Measurements from ENCODE around the gene TBC1D4.

TBC1D4 gene

GRCh38 chr13:75432045-75432444 is 49.9 kb downstream of the TBC1D4 start:
- no peak overlapping the region for H3K4me3 ChIP-seq (ENCODE audit: low read depth, low read length)
- no peaks in the 10 kb centered on the region for H3K79me2 ChIP-seq (ENCODE audit: control insufficient read depth, insufficient read depth, low read length, unreplicated experiment)
- no peak overlapping the region for H2AFZ ChIP-seq (ENCODE audit: low read length, unreplicated experiment)

GRCh38 chr13:75430436-75431209 is 51.3 kb downstream of the TBC1D4 start:
- no peaks in the 10 kb centered on the region for H3K27me3 ChIP-seq (ENCODE audit: insufficient read depth, low read length)
- H3K4me1 ChIP-seq (ENCODE audit: control insufficient read depth, insufficient read depth, low read length, unreplicated experiment) = peaks cover 4% of the 10 kb centered on the region
- no peak overlapping the region for H2AFZ ChIP-seq (ENCODE audit: low read length, unreplicated experiment)
- H3K36me3 ChIP-seq (ENCODE audit: insufficient read depth, low read length) = no peaks in the 10 kb centered on the region
- H3K27ac ChIP-seq (ENCODE audit: low read depth, low read length) = no peak overlapping the region
- no peak overlapping the region for H3K4me3 ChIP-seq (ENCODE audit: low read depth, low read length)
- no peaks in the 10 kb centered on the region for H3K79me2 ChIP-seq (ENCODE audit: control insufficient read depth, insufficient read depth, low read length, unreplicated experiment)

More at GRCh38 chr13:75432045-75432444, 49.9 kb downstream of the TBC1D4 start:
- Histone ChIP-seq H3K27me3 (ENCODE audit: insufficient read depth, low read length) (no peaks in the 10 kb centered on the region), H3K36me3 (ENCODE audit: insufficient read depth, low read length) (no peaks in the 10 kb centered on the region), H3K27ac (ENCODE audit: low read depth, low read length) (no peak overlapping the region), H3K4me1 (ENCODE audit: control insufficient read depth, insufficient read depth, low read length, unreplicated experiment) (peaks cover 4% of the 10 kb centered on the region)

DNA sequence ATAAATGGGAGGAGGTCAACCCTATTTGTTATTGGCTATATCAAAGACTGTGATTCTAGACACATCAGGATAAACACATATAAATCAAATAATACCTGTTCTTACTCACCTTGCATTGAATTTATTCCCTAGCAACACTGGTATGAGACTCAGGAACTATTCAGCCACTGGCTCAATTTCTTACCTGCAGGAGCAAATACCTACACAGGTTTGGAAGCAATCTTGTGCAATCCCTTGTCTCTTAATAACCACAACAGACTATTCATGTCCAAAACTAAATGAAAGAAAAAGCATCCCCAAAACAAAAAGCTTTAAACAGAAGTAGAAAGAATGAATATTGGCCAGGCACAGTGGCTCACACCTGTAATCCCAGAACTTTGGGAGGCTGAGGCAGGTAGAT is 55.5 kb downstream of the TBC1D4 start:
- H3K4me3 ChIP-seq (ENCODE audit: low read depth, low read length) = no peak overlapping the region
- peaks cover 4% of the 10 kb centered on the region for H3K4me1 ChIP-seq (ENCODE audit: control insufficient read depth, insufficient read depth, low read length, unreplicated experiment)
- H3K79me2 ChIP-seq (ENCODE audit: control insufficient read depth, insufficient read depth, low read length, unreplicated experiment) = no peaks in the 10 kb centered on the region
- H3K27ac ChIP-seq (ENCODE audit: low read depth, low read length) = no peak overlapping the region
- H3K36me3 ChIP-seq (ENCODE audit: insufficient read depth, low read length) = no peaks in the 10 kb centered on the region
- H2AFZ ChIP-seq (ENCODE audit: low read length, unreplicated experiment) = no peak overlapping the region
- H3K27me3 ChIP-seq (ENCODE audit: insufficient read depth, low read length) = no peaks in the 10 kb centered on the region

DNA sequence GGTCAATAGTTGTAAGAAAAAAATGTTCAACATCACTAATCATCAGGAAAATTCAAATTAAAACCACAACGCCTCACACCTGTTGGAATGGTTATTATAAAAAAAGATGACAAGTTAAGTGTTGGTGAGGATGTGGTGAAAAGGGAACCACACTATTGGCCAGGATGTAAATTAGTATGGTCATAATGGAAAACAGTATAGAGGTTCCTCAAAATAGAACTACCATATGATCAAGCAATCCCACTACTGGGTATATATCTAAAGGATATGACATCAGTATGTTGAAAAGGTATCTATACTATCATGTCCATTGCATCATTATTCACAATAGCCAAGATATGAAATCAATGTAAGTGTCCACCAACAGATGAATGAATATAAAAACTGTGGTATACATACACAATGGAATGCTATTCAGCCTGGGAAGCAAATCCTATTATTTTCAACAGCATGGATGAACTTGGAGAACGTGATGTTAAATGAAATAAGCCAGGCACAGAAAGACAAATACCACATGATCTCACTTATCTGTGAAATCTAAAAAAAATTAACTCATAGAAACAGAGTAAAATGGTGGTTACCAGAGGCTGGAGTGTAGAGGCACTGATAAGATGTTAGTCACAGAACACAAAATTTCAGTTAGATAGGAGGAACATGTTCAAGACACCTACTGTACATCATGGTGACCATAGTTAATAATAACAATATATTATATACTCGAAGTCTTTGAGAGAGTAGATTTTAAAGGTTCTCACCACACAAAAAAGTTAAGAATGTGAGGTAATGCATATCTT is 56.6 kb downstream of the TBC1D4 start:
- Histone ChIP-seq H3K36me3 (ENCODE audit: insufficient read depth, low read length) (no peaks in the 10 kb centered on the region), H3K79me2 (ENCODE audit: control insufficient read depth, insufficient read depth, low read length, unreplicated experiment) (no peaks in the 10 kb centered on the region), H3K4me3 (ENCODE audit: low read depth, low read length) (no peak overlapping the region), H3K27me3 (ENCODE audit: insufficient read depth, low read length) (no peaks in the 10 kb centered on the region), H3K27ac (ENCODE audit: low read depth, low read length) (no peak overlapping the region), H2AFZ (ENCODE audit: low read length, unreplicated experiment) (no peak overlapping the region), H3K4me1 (ENCODE audit: control insufficient read depth, insufficient read depth, low read length, unreplicated experiment) (no peaks in the 10 kb centered on the region)

DNA sequence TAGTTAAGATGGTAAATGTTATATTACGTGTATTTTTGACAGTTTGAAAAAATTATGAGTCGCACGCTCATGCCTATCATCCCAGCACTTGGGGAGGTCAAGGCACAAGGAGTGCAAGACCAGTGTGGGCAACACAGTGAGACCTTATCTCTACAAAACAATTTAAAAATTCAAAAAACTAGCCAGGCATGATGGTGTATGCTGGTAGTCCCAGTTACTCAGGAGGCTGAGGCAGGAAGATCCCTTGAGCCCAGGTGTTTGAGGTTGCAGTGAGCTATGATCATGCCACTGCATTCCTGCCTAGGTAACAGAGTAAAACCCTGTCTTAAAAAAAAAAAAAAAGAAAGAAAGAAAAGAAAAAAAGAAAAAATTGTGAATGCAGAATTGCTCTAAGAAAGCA is 58.0 kb downstream of the TBC1D4 start:
- no peaks in the 10 kb centered on the region for H3K79me2 ChIP-seq (ENCODE audit: control insufficient read depth, insufficient read depth, low read length, unreplicated experiment)

GRCh38 chr13:75422028-75422427 is 59.9 kb downstream of the TBC1D4 start:
- Histone ChIP-seq H3K4me3 (ENCODE audit: low read depth, low read length) (no peak overlapping the region), H3K27ac (ENCODE audit: low read depth, low read length) (no peak overlapping the region), H3K79me2 (ENCODE audit: control insufficient read depth, insufficient read depth, low read length, unreplicated experiment) (no peaks in the 10 kb centered on the region), H3K27me3 (ENCODE audit: insufficient read depth, low read length) (no peaks in the 10 kb centered on the region), H2AFZ (ENCODE audit: low read length, unreplicated experiment) (no peak overlapping the region), H3K4me1 (ENCODE audit: control insufficient read depth, insufficient read depth, low read length, unreplicated experiment) (peaks cover 11% of the 10 kb centered on the region), H3K36me3 (ENCODE audit: insufficient read depth, low read length) (no peaks in the 10 kb centered on the region)

More for the DNA sequence above, 58.0 kb downstream of the TBC1D4 start:
- Histone ChIP-seq H3K27ac (ENCODE audit: low read depth, low read length) (no peak overlapping the region), H3K4me3 (ENCODE audit: low read depth, low read length) (no peak overlapping the region), H3K4me1 (ENCODE audit: control insufficient read depth, insufficient read depth, low read length, unreplicated experiment) (no peaks in the 10 kb centered on the region), H2AFZ (ENCODE audit: low read length, unreplicated experiment) (no peak overlapping the region), H3K27me3 (ENCODE audit: insufficient read depth, low read length) (no peaks in the 10 kb centered on the region), H3K36me3 (ENCODE audit: insufficient read depth, low read length) (no peaks in the 10 kb centered on the region)

- Histone ChIP-seq H3K79me2 (ENCODE audit: control insufficient read depth, insufficient read depth, low read length, unreplicated experiment) (no peaks in the 10 kb centered on the region), H3K4me3 (ENCODE audit: low read depth, low read length) (no peak overlapping the region), H2AFZ (ENCODE audit: low read length, unreplicated experiment) (no peak overlapping the region), H3K27ac (ENCODE audit: low read depth, low read length) (no peak overlapping the region), H3K36me3 (ENCODE audit: insufficient read depth, low read length) (no peaks in the 10 kb centered on the region), H3K4me1 (ENCODE audit: control insufficient read depth, insufficient read depth, low read length, unreplicated experiment) (peaks cover 20% of the 10 kb centered on the region), H3K27me3 (ENCODE audit: insufficient read depth, low read length) (no peaks in the 10 kb centered on the region)
Measured at GRCh38 chr13:75421133-75421532, 60.8 kb downstream of the TBC1D4 start.

DNA sequence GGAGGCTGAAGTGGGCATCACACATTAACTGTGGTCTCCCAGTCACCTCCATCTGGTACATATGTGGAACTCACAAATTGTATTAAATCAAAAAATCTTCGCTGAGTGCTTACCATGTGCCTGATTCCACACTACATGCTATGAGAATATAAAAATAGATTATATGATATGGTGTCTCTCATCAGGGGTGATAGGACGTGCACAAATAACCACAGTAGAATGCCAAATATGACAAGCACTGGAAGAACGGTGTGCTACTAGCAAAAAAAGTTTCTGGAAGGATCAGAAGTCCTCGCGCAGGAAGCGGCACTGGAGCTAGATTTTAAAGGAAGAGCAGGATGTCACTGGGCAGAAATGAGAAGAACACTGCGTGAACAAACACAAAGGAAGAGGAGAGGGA is 62.3 kb downstream of the TBC1D4 start:
- no peaks in the 10 kb centered on the region for H3K79me2 ChIP-seq (ENCODE audit: control insufficient read depth, insufficient read depth, low read length, unreplicated experiment)
- no peaks in the 10 kb centered on the region for H3K36me3 ChIP-seq (ENCODE audit: insufficient read depth, low read length)
- H3K27me3 ChIP-seq (ENCODE audit: insufficient read depth, low read length) = no peaks in the 10 kb centered on the region
- no peak overlapping the region for H2AFZ ChIP-seq (ENCODE audit: low read length, unreplicated experiment)
- H3K4me3 ChIP-seq (ENCODE audit: low read depth, low read length) = no peak overlapping the region
- no peak overlapping the region for H3K27ac ChIP-seq (ENCODE audit: low read depth, low read length)
- peaks cover 34% of the 10 kb centered on the region for H3K4me1 ChIP-seq (ENCODE audit: control insufficient read depth, insufficient read depth, low read length, unreplicated experiment)

DNA sequence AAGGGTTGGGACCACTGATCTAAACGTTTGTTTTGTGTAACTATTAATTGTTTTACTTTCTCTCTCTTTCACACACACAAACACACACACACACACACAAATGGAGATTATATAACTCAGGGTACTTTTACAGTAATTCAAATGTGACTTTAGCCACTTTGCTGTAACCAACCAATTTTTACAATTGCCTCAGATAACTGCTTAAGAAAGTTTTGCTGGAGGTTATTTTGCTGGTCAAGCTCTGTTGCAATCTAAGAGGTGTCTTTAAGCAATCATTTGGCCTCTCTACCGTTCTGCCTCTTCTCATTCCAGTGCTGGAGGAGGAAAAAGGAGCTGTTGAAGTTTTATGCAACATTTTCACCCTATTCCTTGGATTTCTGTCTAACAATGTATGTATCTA is 63.0 kb downstream of the TBC1D4 start:
- Histone ChIP-seq H3K4me3 (ENCODE audit: low read depth, low read length) (no peak overlapping the region), H3K4me1 (ENCODE audit: control insufficient read depth, insufficient read depth, low read length, unreplicated experiment) (peaks cover 41% of the 10 kb centered on the region), H3K27me3 (ENCODE audit: insufficient read depth, low read length) (no peaks in the 10 kb centered on the region), H3K36me3 (ENCODE audit: insufficient read depth, low read length) (no peaks in the 10 kb centered on the region), H3K79me2 (ENCODE audit: control insufficient read depth, insufficient read depth, low read length, unreplicated experiment) (no peaks in the 10 kb centered on the region), H2AFZ (ENCODE audit: low read length, unreplicated experiment) (no peak overlapping the region), H3K27ac (ENCODE audit: low read depth, low read length) (no peak overlapping the region)

- Histone ChIP-seq H3K4me1 (ENCODE audit: control insufficient read depth, insufficient read depth, low read length, unreplicated experiment) (peaks cover 42% of the 10 kb centered on the region), H3K79me2 (ENCODE audit: control insufficient read depth, insufficient read depth, low read length, unreplicated experiment) (no peaks in the 10 kb centered on the region), H3K27me3 (ENCODE audit: insufficient read depth, low read length) (no peaks in the 10 kb centered on the region), H3K36me3 (ENCODE audit: insufficient read depth, low read length) (no peaks in the 10 kb centered on the region), H3K27ac (ENCODE audit: low read depth, low read length) (no peak overlapping the region), H3K4me3 (ENCODE audit: low read depth, low read length) (no peak overlapping the region), H2AFZ (ENCODE audit: low read length, unreplicated experiment) (no peak overlapping the region)
Measured at GRCh38 chr13:75418186-75418843, 63.7 kb downstream of the TBC1D4 start.

Data from ACC112 (cell line).